ENCODE measurements around the gene SMO.

SMO gene

DNA sequence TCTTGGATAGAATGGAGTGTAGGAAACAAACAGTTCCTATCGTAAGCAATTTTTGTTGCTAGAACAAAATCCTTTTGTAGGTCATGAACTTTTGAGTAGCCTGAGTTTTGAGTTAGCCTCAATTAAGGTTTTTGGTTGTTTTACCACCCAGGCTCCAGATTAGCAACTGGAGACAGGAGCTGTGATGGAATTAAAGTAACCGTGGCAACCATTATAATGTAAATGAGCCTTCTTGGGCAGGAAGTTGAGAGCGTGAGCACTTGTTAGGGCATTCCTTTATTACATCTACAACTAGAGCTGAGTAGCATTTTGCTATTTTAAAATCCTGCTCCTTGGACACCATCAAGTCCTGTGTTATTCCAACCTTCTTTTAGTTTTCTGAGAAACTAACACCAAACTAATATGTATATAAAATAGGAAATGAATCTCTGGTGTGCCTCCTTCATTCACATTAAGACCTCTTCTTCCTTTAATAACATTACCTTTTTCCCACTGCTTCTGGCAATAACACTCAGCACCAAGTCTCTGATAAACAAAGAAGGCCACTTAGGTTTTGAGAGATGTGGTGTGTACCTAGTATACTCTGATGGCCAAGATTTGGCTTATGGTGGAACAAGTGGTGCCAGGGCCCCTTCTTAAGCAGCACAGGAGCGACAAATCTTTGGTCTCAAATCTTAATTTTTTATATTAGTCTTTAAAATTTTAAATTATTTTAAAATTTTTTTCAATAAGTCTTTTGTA, 70.4 kb downstream of the SMO start:
- no peaks in the 10 kb centered on the region for H3K27me3 ChIP-seq (replicated peaks)
- H3K36me3 ChIP-seq (replicated peaks), result no peaks in the 10 kb centered on the region
- H3K4me3 ChIP-seq (ENCODE audit: low read depth, low read length), result no peak overlapping the region
- no peak overlapping the region for H3K27ac ChIP-seq
- TF ChIP-seq, protein P1, sequence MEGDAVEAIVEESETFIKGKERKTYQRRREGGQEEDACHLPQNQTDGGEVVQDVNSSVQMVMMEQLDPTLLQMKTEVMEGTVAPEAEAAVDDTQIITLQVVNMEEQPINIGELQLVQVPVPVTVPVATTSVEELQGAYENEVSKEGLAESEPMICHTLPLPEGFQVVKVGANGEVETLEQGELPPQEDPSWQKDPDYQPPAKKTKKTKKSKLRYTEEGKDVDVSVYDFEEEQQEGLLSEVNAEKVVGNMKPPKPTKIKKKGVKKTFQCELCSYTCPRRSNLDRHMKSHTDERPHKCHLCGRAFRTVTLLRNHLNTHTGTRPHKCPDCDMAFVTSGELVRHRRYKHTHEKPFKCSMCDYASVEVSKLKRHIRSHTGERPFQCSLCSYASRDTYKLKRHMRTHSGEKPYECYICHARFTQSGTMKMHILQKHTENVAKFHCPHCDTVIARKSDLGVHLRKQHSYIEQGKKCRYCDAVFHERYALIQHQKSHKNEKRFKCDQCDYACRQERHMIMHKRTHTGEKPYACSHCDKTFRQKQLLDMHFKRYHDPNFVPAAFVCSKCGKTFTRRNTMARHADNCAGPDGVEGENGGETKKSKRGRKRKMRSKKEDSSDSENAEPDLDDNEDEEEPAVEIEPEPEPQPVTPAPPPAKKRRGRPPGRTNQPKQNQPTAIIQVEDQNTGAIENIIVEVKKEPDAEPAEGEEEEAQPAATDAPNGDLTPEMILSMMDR (IDR thresholded peaks at IDR 0.05; ENCODE audit: low read depth, low read length, missing control alignments), result no peak
- in situ Hi-C loops (cut with HindIII; ENCODE audit: low pct_ligation_motif_present, low sequenced_read_pairs), result no loop called here
- DNase-seq, result no peak

DNA sequence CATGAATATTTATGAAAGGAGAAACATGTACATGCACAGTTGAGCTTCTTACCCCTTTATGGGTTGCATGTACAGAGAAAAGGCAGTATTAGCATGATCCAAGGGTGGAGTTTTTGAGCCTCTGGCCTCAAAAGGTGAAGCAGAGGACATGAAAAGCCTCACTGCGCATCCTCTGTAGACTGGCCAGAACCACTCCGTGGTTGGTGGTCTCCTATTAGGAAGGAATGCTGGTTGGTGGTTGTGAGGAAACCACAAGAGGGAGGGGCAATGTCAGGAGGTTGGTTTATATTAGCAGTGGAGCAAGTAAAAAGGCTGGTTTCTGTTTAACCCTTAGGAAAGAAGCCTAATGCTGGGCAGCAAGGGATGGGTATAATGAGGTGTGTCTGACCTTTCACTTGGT, 73.9 kb downstream of the SMO start:
- TF ChIP-seq, protein P1 (IDR thresholded peaks at IDR 0.05; ENCODE audit: low read depth, low read length, missing control alignments), result no peak
- no peaks in the 10 kb centered on the region for H3K27me3 ChIP-seq (replicated peaks)
- H3K27ac ChIP-seq, result no peak overlapping the region
- in situ Hi-C loops (cut with HindIII; ENCODE audit: low pct_ligation_motif_present, low sequenced_read_pairs), result no loop called here
- H3K4me3 ChIP-seq (ENCODE audit: low read depth, low read length), result no peak overlapping the region
- no peaks in the 10 kb centered on the region for H3K36me3 ChIP-seq (replicated peaks)
- DNase-seq, result no peak

Data from brain microvascular endothelial cell (primary cell).